DMS153 (cell line): ENCODE results near the gene GYS1.

ENCODE experiments used
- DNase-seq: peaks from one replicate; lab custom pipeline; 2025; lab: John Stamatoyannopoulos, UW

Gene GYS1

DNA sequence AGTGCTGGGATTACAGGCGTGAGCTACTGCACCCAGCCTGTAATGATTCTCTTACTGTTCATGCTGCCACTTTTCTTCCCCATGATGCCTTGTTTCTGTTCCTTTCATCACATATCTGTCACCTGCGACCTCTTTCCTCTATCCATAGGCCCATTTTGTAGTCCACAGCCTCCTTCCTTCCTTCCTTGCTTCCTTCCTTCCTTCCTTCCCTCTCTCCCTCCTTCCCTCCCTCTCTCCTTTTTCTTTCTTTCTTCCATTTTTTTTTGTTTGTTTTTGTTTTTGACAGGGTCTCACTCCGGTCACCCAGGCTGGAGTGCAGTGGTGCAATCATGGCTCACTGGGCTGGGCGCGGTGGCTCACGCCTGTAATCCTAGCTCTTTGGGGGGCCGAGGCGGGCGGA lies 4.2 kb downstream of the GYS1 start:
- no peak for DNase-seq

DNA sequence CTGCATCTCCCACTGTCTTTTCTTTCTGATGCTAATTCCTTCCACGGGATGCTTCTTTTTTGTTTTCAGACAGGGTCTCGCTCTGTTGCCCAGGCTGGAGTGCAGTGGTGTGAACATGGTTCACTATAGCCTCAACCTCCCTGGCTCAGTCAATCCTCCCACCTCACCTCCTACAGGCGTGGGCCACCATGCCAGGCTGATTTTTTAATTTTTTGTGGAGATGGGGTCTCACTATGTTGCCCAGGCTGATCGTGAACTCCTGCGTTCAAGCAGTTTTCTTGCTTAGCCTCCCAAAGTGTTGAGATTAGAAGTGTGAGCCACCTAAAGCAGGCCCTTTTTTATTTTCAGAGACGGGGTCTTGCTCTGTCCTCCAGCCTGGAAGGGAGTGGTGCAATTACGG lies 4.8 kb downstream of the GYS1 start:
- DNase-seq = no peak

DNA sequence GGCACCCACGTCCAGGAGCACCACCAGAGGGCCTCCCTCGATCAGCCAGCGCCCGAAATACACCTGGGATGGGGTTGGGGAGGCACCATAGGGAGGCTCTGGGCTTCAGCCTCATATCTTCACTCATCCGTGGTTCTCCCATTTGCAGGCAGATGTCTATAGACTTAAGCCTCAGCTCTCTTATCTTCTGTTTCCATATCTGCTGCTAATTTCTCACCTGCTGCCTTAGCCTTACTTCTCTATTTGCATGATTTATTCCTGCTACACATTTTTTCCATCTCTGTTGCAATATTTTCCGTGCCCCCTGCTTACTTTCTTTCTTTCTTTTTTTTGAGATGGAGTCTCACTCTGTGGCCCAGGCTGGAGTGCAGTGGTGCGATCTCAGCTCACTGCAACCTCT lies 5.8 kb downstream of the GYS1 start:
- DNase-seq = no peak

DNA sequence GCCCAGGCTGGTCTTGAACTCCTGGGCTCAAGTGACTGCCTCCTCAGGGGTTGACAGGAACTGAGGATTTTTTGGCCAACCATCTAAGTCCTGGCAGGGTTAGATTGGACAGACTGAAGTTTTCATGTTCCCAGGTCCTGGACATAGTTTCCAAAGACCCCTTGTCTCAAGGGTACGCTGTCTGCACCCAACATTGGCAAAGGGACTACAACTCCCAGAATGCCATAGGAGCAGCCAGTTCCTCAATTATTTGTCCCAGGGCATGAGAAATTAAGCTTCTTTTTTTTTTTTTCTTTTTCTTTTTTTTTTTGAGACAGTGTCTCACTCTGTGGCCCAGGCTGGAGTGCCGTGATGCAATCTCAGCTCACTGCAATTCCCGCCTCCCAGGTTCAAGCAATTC lies 6.9 kb downstream of the GYS1 start:
- DNase-seq = no peak

DNA sequence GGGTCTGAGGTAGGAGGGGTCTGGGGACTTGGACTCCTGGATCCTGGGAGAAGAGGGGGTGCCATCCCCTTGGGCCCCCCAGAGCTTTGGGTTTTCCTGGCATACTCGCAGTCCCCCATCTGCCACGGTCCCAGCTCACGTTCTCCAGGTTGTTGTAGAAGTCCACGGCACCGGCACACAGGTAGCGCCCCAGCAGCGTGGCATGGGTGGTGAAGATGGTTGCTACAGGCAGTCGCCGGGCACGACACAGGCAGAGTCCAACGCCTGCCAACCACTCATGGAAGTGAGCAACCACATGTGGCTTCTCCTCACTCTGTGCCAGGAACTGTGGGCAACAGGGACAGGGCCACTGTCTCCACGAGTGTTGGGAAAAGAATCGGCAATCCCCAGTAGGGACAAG lies 7.4 kb downstream of the GYS1 start:
- no peak for DNase-seq

DNA sequence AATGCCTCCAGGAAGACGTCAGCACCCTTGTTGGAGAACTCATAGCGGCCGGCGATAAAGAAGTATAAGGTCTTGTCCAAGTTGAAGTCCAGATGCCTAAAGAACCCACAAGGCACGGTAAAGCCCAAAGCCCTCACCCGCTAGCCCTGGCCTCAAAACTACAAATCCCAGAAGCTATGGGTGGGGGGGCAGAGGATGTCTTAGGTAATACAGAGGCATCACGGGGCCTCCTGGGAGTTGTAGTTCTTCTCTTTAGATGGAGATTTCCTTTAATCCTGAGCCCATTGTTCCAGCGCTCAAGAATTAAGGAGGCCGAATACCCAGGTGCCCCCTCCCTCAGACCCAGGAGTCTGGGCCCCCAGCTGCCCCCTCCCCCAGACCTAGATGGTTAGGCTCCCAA lies 10.8 kb downstream of the GYS1 start:
- no peak for DNase-seq

DNA sequence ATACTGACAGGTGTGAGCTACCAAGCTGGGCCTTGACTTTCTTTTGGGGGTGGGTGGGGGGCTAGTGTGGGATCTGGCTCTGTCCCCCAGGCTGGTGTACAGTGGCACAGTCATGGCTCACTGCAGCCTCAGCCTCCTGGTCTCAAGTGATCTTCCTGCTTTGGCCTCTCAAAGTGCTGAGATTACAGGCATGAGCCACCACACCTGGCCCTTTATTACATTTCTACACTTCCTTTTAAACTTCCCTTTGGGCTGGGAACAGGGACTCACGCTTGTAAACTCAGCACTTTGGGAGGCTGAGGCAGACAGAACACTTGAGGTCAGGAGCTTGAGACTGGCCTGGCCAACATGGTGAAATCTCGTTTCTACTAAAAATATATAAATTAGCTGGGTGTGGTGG lies 16.0 kb downstream of the GYS1 start:
- no peak for DNase-seq

DNA sequence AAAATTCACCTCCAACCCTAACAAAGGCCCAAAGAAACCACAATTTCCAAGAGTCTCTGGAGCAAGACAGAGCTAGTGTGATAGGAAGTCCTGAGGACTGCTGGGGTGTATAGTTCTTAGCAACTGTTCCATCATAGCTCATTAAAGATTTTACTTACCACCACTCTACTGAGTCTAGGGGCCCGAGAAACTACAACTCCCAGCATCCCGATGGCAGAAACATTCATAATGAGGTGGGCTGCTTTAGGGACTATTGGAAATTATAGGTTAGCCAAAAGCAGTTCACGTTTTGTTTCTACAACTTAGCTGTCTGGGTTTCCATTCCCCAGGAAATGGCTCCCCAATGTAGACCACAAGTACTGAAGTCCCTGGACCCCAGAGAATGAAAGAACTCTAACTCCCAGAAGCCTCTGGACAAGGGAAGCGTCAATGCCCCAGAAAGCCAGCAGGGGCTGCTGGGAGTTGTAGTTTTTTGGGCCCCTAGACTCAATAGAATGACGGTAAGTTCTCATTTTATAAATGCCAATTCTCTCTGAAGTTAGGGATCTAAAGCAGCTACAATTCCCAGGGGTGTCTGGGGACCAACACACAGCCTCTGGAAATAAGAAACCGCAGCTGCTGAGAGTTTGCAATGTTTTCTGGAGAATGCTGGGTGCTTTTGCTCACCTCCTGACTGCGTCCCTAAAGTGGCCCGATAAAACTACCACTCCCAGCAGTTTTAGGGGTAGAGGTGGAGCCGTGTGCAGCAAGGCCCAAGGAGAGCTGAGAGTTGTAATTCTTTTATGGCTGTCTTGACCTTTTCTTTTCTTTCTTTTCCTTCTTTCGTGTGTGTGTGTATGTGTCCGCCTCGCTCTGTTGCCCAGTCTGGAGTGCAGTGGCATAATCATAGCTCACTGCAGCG lies 16.9 kb downstream of the GYS1 start:
- no peak for DNase-seq

DNA sequence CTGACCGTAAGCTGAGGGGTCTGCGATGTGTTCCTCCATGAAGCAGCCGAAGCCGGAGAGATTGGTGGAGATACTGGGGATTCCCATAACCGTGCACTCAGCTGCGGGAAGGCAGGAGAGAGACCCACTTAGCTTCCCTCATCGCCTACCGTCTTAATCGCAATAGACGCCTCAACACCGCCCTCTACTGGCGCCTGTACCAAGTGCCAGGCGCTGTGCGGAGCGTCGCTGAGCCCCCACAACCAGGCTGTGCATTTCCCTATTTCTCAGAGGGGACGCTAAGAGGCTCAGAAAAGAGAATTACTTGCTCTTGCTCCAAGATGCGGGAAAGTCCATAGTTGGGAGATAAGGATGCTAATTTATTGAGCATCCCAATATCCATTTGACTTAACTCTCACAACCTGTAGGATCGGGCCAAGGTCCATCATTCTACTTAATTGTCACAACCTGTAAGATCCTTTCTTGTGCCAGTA lies 22.1 kb downstream of the GYS1 start:
- peak; percentile 45 for DNase-seq

DNA sequence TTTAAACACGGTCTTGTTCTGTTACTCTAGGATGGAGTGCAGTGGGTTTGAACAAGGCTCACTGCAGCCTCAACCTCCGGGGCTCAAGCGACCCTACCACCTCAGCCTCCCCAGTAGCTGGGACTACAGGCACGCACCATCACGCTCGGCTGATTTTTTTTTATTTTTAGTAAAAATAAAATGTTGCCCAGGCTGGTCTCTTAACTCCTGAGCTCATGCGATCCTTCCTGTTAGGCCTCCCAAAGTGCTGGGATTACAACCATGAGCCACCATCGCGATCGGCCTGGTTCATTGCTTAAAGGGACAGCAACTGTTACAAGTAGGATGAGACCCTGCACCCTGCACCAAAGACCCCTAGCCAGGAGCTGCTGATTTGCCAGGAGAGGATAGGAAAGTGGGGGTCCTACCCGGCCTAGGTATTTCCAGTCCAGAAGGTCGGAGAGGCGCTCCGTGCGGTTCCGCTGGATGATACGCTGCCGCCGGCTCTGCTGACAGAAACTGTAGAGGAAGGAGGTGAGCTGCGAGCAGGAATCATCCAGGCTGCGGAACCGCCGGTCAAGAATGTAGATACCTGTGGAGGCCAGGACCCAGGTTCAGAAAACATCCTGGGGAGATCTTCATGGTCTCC lies 22.9 kb downstream of the GYS1 start:
- DNase-seq = no peak

DNA sequence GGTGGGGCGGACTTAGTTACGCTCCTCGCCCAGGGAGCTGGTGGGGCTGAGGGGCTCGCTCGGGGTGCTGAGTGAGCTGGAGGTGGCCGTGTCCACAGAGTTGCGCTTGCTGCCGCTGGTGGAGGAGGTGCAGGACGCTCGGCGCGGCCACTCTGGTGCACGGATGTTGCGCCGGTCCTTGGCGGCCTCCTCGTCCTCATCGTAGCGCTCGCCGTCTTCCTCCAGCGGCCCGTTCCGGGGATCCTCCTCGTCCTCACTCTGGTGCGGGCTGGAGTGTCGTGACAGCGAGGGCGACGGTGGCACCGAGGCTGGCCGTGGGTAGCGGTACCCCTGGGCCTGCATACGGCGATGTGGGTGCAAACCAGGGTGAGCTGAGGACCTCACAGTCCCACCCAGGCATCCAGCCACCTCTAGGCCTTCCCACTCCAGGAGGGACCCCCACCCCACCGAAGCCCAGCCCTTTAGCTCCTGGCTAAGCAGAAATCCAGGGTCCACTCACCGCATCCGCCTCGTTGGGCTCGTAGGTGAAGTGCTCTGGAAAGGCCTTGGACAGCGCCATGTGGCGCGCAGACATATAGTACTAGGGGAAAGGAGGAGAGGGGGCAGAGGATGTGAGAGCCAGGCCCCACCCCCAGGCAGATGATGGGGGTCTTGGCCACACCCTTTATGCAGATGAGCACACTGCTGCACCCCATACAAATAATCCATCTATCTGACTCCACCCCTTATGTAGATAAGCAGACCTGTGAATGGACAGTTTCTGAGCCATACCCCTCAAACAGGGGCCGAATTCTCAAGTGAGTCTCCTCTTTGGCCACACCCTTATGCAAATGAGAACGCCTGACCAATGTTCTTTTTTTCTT lies 23.6 kb downstream of the GYS1 start:
- no peak for DNase-seq

DNA sequence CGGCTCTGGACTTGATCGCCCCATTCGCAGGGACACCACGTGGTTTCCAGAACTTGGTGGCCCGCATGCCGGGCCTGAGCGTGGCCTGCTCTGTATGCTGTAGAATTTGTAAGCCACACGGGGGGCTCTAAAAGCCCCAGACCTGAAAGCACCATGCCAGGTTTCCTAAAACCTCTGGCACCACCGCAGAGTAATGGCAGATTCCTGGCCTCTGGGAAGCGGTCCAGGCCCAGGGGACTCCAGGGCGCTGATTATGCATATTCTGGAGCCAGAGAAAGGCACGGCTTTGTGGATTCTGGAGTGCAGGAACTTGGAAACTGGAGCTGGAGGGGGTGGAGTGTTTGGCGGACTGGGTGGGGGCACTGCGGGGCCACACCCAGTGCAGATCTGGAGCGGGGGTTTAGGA lies 24.3 kb downstream of the GYS1 start:
- no peak for DNase-seq

DNA sequence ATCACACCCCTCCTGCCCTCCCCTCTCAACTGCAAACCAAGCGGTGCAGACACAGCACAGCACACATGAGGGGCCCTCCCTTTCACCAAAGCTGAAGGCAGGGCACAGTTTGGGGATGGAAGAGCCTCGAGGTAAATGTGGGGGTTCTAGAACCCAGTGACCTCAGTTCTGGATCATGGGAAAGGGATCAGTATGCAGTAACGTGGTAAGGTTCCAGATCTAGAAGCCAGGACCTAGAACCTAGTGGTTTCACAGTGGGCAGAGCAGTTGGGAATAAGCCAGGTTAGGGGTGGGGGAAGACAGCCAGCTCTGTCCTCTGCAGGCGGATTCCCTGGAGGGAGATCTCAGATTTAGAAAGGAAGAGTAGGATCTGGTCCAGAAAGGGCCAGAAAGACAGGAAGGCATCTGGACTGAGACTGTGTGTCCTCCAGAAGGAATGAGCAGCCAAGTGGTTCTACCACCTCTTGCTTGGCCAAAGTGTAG lies 24.9 kb downstream of the GYS1 start:
- no peak for DNase-seq

DNA sequence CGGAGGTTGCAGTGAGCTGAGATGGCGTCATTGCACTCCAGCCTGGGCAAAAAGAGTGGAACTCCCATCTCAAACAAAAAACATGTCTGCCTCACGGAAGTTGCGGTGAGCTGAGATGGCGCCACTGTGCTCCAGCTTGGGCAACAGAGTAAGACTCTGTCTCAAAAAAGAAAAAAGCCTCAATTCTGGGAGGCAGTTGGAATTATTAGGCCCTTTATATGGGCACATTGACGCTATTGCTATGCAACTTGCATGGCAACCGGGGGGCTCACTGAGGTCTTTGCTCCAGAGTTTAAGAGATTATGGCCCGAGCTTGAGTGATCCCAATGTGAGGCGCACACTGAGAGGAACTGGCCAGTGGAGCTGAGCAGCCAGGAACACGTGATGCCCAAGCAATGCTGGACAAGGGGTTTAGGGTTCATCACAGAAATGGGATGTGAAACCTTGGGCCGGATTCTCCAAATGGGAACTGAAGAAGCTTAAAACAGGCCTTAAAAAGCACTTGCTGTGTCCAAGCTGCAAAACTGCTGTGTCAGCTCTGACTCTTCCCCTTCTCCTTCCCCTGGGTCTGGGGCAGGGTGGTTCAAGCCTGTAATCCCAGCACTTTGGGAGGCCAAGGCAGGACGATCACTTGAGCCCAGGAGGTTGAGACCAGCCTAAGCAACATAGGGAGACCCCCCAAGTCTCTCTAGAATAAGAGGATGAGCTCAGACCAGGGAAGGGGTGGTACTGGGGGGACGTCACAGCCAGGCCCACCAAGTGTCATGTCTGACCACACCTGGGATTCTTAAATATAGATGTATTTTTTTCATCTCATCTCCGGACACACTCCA lies 25.5 kb downstream of the GYS1 start:
- DNase-seq = no peak

DNA sequence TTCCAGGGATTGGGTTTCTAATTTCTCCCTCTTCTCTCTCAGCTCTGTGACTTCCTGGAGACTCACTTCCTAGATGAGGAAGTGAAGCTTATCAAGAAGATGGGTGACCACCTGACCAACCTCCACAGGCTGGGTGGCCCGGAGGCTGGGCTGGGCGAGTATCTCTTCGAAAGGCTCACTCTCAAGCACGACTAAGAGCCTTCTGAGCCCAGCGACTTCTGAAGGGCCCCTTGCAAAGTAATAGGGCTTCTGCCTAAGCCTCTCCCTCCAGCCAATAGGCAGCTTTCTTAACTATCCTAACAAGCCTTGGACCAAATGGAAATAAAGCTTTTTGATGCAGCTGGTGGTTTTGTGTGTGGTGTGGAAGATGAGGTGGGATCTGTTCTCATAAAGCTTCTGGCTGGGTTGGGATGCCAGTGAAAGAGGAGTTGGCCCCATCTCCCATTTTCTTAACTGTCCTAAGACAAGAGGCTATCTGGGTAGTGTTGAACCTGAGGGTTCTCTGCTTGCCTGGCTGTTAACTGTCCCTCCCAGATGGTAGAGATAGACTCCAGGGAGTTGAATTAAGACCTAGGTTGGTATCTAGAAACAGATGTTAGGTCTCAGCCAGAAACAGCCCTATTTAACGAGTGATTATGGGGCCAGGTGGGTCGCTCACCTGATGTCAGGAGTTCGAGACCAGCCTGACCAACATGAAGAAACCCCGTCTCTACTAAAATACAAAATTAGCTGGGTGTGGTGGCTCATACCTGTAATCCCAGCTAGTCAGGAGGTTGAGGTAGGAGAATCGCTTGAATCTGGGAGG lies 26.4 kb downstream of the GYS1 start:
- no peak for DNase-seq

DNA sequence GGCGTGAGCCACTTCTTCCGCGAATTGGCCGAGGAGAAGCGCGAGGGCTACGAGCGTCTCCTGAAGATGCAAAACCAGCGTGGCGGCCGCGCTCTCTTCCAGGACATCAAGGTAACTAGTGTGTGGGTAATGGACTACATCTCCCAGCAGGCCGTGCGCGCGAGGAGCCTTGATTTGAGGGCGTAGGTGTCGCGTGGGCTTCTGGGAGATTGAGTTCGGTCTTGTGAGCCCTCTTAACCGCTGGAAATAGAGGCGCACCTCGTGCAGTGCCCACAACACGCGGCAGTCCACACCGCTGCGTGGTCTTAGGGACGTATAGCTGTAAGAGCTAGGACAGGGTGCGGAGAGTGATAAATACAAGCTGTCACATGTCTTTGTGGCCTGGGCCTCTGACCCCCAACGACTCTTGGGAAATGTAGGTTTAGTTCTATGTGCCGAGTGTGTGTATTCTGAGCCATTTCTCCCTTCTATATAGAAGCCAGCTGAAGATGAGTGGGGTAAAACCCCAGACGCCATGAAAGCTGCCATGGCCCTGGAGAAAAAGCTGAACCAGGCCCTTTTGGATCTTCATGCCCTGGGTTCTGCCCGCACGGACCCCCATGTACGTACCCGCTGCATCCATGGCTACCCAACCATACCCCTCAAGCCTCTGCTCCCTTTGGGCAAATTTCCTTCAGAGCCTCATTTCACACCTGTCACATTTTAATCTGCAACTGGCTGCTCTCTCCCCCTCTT lies 27.1 kb downstream of the GYS1 start:
- DNase-seq = peak; percentile 72

DNA sequence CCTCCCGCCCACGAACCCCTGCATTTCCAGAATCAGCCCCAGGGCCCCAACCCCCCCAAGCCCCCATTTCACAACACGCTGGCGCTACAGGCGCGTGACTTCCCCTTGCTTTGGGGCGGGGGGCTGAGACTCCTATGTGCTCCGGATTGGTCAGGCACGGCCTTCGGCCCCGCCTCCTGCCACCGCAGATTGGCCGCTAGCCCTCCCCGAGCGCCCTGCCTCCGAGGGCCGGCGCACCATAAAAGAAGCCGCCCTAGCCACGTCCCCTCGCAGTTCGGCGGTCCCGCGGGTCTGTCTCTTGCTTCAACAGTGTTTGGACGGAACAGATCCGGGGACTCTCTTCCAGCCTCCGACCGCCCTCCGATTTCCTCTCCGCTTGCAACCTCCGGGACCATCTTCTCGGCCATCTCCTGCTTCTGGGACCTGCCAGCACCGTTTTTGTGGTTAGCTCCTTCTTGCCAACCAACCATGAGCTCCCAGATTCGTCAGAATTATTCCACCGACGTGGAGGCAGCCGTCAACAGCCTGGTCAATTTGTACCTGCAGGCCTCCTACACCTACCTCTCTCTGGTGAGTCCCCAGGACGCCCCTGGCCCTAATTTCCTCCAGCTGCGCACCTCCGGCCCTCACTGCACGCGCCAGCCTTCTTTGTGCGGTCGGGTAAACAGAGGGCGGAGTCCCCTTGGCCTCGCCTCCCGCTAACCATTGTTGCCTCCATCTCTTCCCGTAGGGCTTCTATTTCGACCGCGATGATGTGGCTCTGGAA lies 27.9 kb downstream of the GYS1 start, which contains the start of gene FTL:
Gene FTL, plus strand, starts transcription at position 270 of the 766 bp plus-strand sequence. Its CDS starts 199 bp downstream, at position 469.
- DNase-seq = peak; percentile 91

DNA sequence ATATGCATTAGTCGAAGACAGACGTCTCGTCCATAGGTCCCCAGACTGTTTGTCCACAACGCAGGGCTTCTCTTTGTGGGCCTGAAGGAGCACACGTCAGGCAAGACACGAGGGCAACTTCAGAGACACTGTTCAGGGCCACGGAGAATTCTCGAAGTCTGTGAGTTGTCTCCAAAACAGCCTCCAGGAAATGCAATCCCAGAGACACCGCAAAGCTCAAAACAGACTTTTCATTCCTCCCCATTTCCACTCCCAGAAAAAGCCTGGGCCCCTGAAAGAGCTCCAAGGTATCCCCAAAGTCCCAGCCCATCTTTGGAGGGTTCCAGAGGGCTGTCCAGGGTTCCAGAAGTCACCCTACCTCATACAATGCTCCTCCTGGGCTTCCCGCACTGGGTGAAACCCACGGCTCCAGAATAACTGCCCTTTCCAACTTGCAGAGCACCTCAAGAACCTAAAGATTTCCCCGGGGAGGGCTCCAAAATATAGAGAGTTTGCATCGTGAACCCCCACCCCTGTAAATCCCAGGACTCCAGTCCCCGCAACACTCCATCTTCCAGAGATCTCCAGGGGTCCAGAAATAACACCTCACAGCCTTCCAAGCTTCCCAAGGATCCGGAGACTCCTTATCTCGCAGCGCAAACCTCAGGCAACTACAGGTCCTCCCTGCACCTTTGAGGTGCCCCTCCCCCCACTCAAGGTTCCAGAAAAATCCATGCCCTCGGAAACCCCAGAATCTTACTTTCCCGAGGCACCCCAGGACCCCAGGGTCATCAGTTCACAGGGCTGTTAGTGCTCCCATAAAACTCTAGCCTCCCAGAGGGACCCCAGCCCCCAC lies 28.7 kb downstream of the GYS1 start:
- DNase-seq = no peak
